GM12801 (cell line): ENCODE measurements around the gene MAST2.

Experiments
- CTCF ChIP-seq: IDR thresholded peaks from one replicate; pipeline ENCODE4 v1.5.1; 2011; ENCODE audit warnings: control low read depth; ENCODE audit not compliant: insufficient read length; ENCODE audit errors: extremely low read depth

MAST2 gene

GRCh38 chr1:45894331-45894730 is 90.9 kb downstream of the MAST2 start:
- no peak for TF ChIP-seq CTCF

DNA sequence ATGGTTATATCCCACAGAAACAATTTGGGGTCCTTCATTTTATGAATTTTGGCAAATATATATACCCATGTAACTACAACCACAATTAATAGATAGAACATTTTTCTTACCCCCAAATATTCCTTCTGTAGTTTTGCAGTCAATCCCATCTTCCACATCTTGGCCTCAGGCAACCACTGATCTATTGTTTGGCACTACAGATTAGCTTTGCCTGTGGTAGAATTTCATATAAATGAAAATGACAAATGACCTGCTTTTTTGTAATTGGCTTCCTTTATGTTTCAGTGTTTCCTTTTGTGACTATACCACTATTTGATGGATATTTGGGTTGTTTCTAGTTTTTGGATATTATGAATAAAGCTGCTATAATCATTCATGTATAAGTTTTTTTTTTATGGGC is 91.5 kb downstream of the MAST2 start:
- no peak for TF ChIP-seq CTCF

DNA sequence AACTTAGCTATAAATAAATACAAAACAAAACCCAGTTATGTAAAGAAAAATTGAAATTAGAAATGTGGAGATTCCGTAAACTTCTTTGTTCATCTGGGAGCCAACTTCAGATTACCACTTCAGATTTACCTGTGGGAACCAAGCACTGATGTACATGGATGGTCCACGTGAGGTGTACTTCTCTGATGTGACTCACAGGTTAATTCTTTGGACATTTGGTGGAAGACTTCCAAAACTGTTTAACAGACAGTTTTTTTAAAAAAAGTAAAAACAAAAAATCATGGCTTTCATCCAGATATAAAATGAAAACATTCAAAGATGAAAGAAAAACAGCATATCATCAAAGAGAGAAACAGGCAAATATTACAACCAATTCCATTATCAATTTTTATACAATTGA is 92.0 kb downstream of the MAST2 start:
- no peak for TF ChIP-seq CTCF

DNA sequence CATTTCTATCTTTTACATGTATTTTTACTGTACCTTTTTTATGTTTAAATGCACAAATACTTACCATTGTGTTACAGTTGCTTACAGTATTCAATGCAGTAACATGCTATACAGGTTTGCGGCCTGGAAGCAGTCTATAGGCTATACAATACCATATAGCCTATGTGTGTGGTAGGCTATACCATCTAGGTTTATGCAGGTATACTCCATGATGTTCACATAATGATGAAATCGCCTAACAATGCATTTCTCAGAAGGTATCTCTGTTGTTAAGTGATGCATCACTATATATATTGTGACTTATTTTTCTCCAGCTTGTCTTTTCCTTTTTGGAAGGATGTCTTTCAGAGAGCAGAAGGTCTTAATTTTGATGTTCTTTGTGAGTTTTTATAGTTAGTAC is 103.5 kb downstream of the MAST2 start:
- no peak for TF ChIP-seq CTCF

DNA sequence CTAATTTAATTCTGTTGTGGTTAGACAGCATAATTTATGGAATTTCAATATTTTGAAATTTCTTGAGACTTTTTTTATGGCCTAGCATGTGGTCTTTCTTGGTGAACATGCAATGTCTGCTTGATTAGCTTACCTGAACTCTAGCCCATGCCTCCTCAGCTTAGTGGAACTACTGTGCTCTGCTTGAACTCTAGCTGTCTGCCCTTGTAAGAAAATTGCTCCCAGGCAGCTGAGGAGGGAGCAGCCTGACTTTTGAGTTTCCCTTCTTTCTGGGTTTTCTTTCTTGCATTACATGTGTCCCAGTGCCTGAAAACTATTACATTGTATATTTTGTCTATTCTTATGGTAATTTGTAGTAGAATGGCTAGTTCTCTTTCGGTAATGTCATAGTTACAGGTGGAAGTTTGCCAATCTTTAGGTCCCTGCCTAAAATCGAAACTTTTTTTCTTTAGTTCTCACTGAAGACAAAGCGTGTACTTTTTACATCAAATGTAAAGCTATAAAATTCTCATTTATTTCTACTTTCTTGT is 105.3 kb downstream of the MAST2 start:
- no peak for TF ChIP-seq CTCF

GRCh38 chr1:45911634-45912033 is 108.2 kb downstream of the MAST2 start:
- TF ChIP-seq CTCF, result no peak

GRCh38 chr1:45913183-45913683 is 109.8 kb downstream of the MAST2 start:
- no peak for TF ChIP-seq CTCF
